ENCODE data around the gene MET. TPM values are rescaled to one million over a fixed set of nuclear protein-coding genes. Genes with fewer than 3 reads are reported as not detected.

Gene MET
- total RNA-seq, 1 donor from 2014 or later = 15.2 TPM

DNA sequence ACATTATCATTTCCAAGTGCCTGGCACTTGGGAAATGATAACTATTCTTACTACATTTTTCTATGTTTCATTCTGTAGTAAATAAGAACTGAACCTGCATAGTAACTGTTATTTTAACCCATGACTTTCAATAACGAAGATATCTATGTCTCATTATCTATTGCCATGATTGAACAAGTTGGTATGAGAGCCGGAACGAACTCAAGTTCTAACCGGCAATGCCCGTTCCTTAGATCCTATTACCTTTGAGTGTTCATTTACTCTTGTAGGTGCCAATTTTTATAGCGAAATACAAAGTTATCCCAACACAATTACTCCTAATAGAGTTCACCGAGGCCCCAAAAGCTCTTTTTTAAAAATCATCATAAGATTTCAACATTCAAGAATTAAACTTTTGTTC lies 885 bp upstream of the MET start:
- intact Hi-C loops (cut with DNase I) = loop anchor here (10.0 kb wide), 1 partner anchor 114 kb away; no protein-coding TSS in a partner anchor
- no peak for TF ChIP-seq POLR2A (IDR thresholded peaks at IDR 0.05)
- no peak for TF ChIP-seq POLR2AphosphoS5 (IDR thresholded peaks at IDR 0.05; ENCODE audit: insufficient read depth in 1 of 2, low read depth in 1 of 2)
- TF ChIP-seq, protein P1, sequence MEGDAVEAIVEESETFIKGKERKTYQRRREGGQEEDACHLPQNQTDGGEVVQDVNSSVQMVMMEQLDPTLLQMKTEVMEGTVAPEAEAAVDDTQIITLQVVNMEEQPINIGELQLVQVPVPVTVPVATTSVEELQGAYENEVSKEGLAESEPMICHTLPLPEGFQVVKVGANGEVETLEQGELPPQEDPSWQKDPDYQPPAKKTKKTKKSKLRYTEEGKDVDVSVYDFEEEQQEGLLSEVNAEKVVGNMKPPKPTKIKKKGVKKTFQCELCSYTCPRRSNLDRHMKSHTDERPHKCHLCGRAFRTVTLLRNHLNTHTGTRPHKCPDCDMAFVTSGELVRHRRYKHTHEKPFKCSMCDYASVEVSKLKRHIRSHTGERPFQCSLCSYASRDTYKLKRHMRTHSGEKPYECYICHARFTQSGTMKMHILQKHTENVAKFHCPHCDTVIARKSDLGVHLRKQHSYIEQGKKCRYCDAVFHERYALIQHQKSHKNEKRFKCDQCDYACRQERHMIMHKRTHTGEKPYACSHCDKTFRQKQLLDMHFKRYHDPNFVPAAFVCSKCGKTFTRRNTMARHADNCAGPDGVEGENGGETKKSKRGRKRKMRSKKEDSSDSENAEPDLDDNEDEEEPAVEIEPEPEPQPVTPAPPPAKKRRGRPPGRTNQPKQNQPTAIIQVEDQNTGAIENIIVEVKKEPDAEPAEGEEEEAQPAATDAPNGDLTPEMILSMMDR (IDR thresholded peaks at IDR 0.05) = no peak
- no peaks in the 10 kb centered on the region for H3K4me1 ChIP-seq
- H3K27ac ChIP-seq = peak overlapping the region; percentile 77
- H3K36me3 ChIP-seq = no peaks in the 10 kb centered on the region
- H3K4me3 ChIP-seq = peak overlapping the region in 1 of 2 donors; percentile 69
- no peaks in the 10 kb centered on the region for H3K9me3 ChIP-seq
- no peaks in the 10 kb centered on the region for H3K27me3 ChIP-seq
- no peak for DNase-seq (ENCODE audit: extremely low spot score in 2 of 2)

DNA sequence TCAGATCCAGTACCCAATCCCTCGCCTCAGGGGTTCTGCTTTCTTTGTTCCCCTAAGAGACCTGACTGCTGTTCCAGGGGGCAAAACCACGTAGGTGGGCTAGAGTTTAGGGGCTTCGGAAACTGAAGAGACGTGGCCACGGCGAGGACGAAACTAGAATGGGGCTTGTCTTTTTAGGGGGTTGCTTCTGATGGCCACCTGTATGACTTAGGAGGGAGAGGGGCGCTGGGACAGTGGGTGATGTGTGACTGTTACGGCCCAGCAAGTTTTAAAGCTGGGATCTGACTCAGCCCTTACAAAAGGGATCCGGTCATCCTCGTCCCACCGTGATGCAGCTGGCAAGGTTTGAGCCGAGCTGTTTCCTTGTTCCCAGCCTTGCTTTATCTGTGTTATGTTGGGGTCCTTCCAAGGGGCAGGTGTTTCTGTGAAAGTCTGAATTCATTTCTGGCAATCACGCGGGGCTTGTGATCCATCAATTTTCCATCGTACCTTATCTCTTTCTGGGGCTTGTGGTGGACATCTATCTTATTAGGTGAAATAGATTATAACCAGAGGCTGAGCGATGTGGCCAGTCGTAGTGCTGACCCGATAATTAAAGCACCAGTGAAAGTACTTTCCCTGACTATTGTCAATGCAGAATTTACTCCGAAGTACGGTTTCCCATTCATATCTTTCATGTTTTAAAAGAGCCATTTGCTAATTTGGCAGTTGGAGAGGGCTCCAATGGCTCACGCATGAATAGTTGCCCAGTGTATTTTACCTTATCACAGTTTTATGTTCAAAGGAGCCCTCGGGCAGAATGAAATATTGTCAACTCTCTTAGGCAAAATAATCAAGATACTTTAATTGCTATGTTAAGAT lies 830 bp downstream of the MET start:
- Histone ChIP-seq H3K4me1 (no peaks in the 10 kb centered on the region), H3K36me3 (no peaks in the 10 kb centered on the region), H3K9me3 (no peaks in the 10 kb centered on the region), H3K27me3 (no peaks in the 10 kb centered on the region), H3K27ac (peak overlapping the region; percentile 77), H3K4me3 (peak overlapping the region; percentile 69 to 71)
- no peak for DNase-seq (ENCODE audit: extremely low spot score in 2 of 2)
- TF ChIP-seq, protein P1 (IDR thresholded peaks at IDR 0.05) = no peak
- TF ChIP-seq POLR2A (IDR thresholded peaks at IDR 0.05) = no peak
- TF ChIP-seq POLR2AphosphoS5 (IDR thresholded peaks at IDR 0.05; ENCODE audit: insufficient read depth in 1 of 2, low read depth in 1 of 2) = no peak
- intact Hi-C loops (cut with DNase I) = loop anchor here (10.0 kb wide), 1 partner anchor 112 kb away; no protein-coding TSS in a partner anchor

DNA sequence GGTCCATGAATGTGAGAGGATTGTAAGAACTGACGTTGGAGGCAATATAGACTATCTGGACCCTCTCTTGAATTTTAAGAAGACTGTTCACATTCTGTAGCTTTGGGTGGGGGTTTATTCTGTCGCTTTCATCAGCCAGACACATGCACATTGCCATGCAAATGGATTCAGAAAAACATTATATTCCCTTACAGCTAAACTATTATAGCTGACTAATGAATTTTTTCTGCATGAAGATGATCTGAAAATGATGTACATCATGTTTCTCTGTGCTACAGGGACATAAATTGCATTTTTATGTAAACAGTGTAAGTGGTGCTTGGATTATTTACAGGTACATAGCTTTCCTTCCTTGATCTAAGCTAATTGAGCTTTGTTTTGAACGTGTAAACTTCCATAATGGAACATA lies 1.5 kb downstream of the MET start:
- Histone ChIP-seq H3K36me3 (no peaks in the 10 kb centered on the region), H3K4me3 (peak overlapping the region; percentile 69 to 71), H3K27ac (no peak overlapping the region), H3K4me1 (no peaks in the 10 kb centered on the region), H3K9me3 (no peaks in the 10 kb centered on the region), H3K27me3 (no peaks in the 10 kb centered on the region)
- intact Hi-C loops (cut with DNase I) = loop anchor here (10.0 kb wide), 1 partner anchor 111 kb away; no protein-coding TSS in a partner anchor
- no peak for DNase-seq (ENCODE audit: extremely low spot score in 2 of 2)
- TF ChIP-seq POLR2AphosphoS5 (IDR thresholded peaks at IDR 0.05; ENCODE audit: insufficient read depth in 1 of 2, low read depth in 1 of 2) (no peak), POLR2A (IDR thresholded peaks at IDR 0.05) (no peak)
- TF ChIP-seq, protein P1 (IDR thresholded peaks at IDR 0.05) = no peak

DNA sequence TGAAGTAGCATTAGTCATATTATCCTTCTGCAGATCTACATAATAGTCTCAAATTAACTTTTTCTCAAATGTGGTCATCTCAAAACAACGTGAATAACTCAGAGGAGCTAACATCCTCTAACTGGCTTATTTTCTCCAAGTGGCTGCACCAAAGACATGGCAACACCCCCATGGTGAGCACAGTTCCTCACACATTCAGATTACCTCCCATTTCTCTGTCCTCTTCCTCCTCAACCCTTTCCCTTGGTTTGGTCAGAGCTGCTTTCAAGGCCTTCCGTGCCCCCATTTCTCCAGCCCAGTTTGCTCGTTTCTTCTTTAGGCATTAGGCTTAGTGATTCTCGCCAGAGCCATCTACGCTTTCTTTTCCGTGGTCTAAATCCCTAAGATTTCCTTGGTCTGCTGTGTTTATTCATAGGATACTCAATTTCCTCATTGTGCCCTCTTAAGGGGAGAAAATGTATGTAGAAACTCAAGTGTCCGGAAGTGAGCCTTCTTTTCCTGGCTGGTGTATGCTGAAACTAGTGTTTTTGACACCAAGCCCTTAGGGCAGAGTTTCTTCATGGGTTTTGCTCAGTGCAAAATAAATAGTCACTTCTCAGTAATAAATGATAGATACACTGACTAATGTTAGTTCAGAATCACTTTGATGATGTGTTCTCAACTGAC lies 2.6 kb downstream of the MET start:
- Histone ChIP-seq H3K4me1 (peaks cover 5% of the 10 kb centered on the region), H3K9me3 (no peaks in the 10 kb centered on the region), H3K27ac (no peak overlapping the region), H3K4me3 (no peak overlapping the region), H3K27me3 (no peaks in the 10 kb centered on the region), H3K36me3 (no peaks in the 10 kb centered on the region)
- TF ChIP-seq, protein P1 (IDR thresholded peaks at IDR 0.05) = no peak
- TF ChIP-seq POLR2A (IDR thresholded peaks at IDR 0.05) = no peak
- no peak for TF ChIP-seq POLR2AphosphoS5 (IDR thresholded peaks at IDR 0.05; ENCODE audit: insufficient read depth in 1 of 2, low read depth in 1 of 2)
- intact Hi-C loops (cut with DNase I) = loop anchor here (10.0 kb wide), 1 partner anchor 110 kb away; no protein-coding TSS in a partner anchor
- no peak for DNase-seq (ENCODE audit: extremely low spot score in 2 of 2)
